ENCODE measurements around the gene GDF7.

Gene GDF7

GRCh38 chr2:20667151-20667530, 197 bp downstream of the GDF7 start:
- H3K4me1 ChIP-seq (ENCODE audit: control insufficient read depth in 2 of 2, insufficient read depth in 2 of 2, low read length in 2 of 2) = peaks cover 8 to 14% of the 10 kb centered on the region in 2 donors
- H3K9ac ChIP-seq (ENCODE audit: low read depth in 1 of 2, low read length in 2 of 2) = no peak overlapping the region
- H3K27me3 ChIP-seq (ENCODE audit: control insufficient read depth in 2 of 2, insufficient read depth in 2 of 2, low read length in 2 of 2) = peaks cover 78 to 81% of the 10 kb centered on the region in 2 donors
- H3K36me3 ChIP-seq (ENCODE audit: control insufficient read depth in 2 of 2, insufficient read depth in 2 of 2, low read length in 2 of 2) = no peaks in the 10 kb centered on the region
- H3K4me3 ChIP-seq (ENCODE audit: low read length in 2 of 2) = peak overlapping the region; percentile 40 to 50
- no peak overlapping the region for H3K27ac ChIP-seq (ENCODE audit: low read depth in 2 of 2, low read length in 2 of 2)
- H3K9me3 ChIP-seq (ENCODE audit: control insufficient read depth in 2 of 2, low read length in 2 of 2) = no peaks in the 10 kb centered on the region

- H3K9me3 ChIP-seq (ENCODE audit: control insufficient read depth in 2 of 2, low read length in 2 of 2) = no peaks in the 10 kb centered on the region
- peaks cover 78 to 82% of the 10 kb centered on the region in 2 donors for H3K27me3 ChIP-seq (ENCODE audit: control insufficient read depth in 2 of 2, insufficient read depth in 2 of 2, low read length in 2 of 2)
- H3K4me3 ChIP-seq (ENCODE audit: low read length in 2 of 2) = peak overlapping the region; percentile 40 to 50
- no peak overlapping the region for H3K9ac ChIP-seq (ENCODE audit: low read depth in 1 of 2, low read length in 2 of 2)
- H3K36me3 ChIP-seq (ENCODE audit: control insufficient read depth in 2 of 2, insufficient read depth in 2 of 2, low read length in 2 of 2) = no peaks in the 10 kb centered on the region
- no peak overlapping the region for H3K27ac ChIP-seq (ENCODE audit: low read depth in 2 of 2, low read length in 2 of 2)
- H3K4me1 ChIP-seq (ENCODE audit: control insufficient read depth in 2 of 2, insufficient read depth in 2 of 2, low read length in 2 of 2) = peaks cover 8 to 14% of the 10 kb centered on the region in 2 donors
Measured at GRCh38 chr2:20667531-20668401, 822 bp downstream of the GDF7 start.

GRCh38 chr2:20668451-20668850, 1.5 kb downstream of the GDF7 start:
- no peaks in the 10 kb centered on the region for H3K9me3 ChIP-seq (ENCODE audit: control insufficient read depth in 2 of 2, low read length in 2 of 2)
- H3K4me1 ChIP-seq (ENCODE audit: control insufficient read depth in 2 of 2, insufficient read depth in 2 of 2, low read length in 2 of 2) = peaks cover 8 to 14% of the 10 kb centered on the region in 2 donors
- H3K36me3 ChIP-seq (ENCODE audit: control insufficient read depth in 2 of 2, insufficient read depth in 2 of 2, low read length in 2 of 2) = no peaks in the 10 kb centered on the region
- H3K27me3 ChIP-seq (ENCODE audit: control insufficient read depth in 2 of 2, insufficient read depth in 2 of 2, low read length in 2 of 2) = peaks cover 75 to 82% of the 10 kb centered on the region in 2 donors
- H3K27ac ChIP-seq (ENCODE audit: low read depth in 2 of 2, low read length in 2 of 2) = no peak overlapping the region
- no peak overlapping the region for H3K9ac ChIP-seq (ENCODE audit: low read depth in 1 of 2, low read length in 2 of 2)
- H3K4me3 ChIP-seq (ENCODE audit: low read length in 2 of 2) = no peak overlapping the region

GRCh38 chr2:20668871-20669475, 2.0 kb downstream of the GDF7 start:
- H3K27me3 ChIP-seq (ENCODE audit: control insufficient read depth in 2 of 2, insufficient read depth in 2 of 2, low read length in 2 of 2) = peaks cover 75 to 77% of the 10 kb centered on the region in 2 donors
- no peak overlapping the region for H3K27ac ChIP-seq (ENCODE audit: low read depth in 2 of 2, low read length in 2 of 2)

GRCh38 chr2:20669562-20670314, 2.8 kb downstream of the GDF7 start:
- peaks cover 67 to 69% of the 10 kb centered on the region in 2 donors for H3K27me3 ChIP-seq (ENCODE audit: control insufficient read depth in 2 of 2, insufficient read depth in 2 of 2, low read length in 2 of 2)
- H3K4me3 ChIP-seq (ENCODE audit: low read length in 2 of 2) = no peak overlapping the region
- no peak overlapping the region for H3K27ac ChIP-seq (ENCODE audit: low read depth in 2 of 2, low read length in 2 of 2)
- H3K4me1 ChIP-seq (ENCODE audit: control insufficient read depth in 2 of 2, insufficient read depth in 2 of 2, low read length in 2 of 2) = peaks cover 8 to 14% of the 10 kb centered on the region in 2 donors
- no peak overlapping the region for H3K9ac ChIP-seq (ENCODE audit: low read depth in 1 of 2, low read length in 2 of 2)
- no peaks in the 10 kb centered on the region for H3K36me3 ChIP-seq (ENCODE audit: control insufficient read depth in 2 of 2, insufficient read depth in 2 of 2, low read length in 2 of 2)
- H3K9me3 ChIP-seq (ENCODE audit: control insufficient read depth in 2 of 2, low read length in 2 of 2) = no peaks in the 10 kb centered on the region

More at GRCh38 chr2:20668871-20669475, 2.0 kb downstream of the GDF7 start:
- H3K9ac ChIP-seq (ENCODE audit: low read depth in 1 of 2, low read length in 2 of 2) = no peak overlapping the region
- peaks cover 8 to 14% of the 10 kb centered on the region in 2 donors for H3K4me1 ChIP-seq (ENCODE audit: control insufficient read depth in 2 of 2, insufficient read depth in 2 of 2, low read length in 2 of 2)
- no peak overlapping the region for H3K4me3 ChIP-seq (ENCODE audit: low read length in 2 of 2)
- no peaks in the 10 kb centered on the region for H3K36me3 ChIP-seq (ENCODE audit: control insufficient read depth in 2 of 2, insufficient read depth in 2 of 2, low read length in 2 of 2)
- H3K9me3 ChIP-seq (ENCODE audit: control insufficient read depth in 2 of 2, low read length in 2 of 2) = no peaks in the 10 kb centered on the region

- no peak overlapping the region for H3K9ac ChIP-seq (ENCODE audit: low read depth in 1 of 2, low read length in 2 of 2)
- no peak overlapping the region for H3K4me3 ChIP-seq (ENCODE audit: low read length in 2 of 2)
- no peak overlapping the region for H3K27ac ChIP-seq (ENCODE audit: low read depth in 2 of 2, low read length in 2 of 2)
- no peaks in the 10 kb centered on the region for H3K9me3 ChIP-seq (ENCODE audit: control insufficient read depth in 2 of 2, low read length in 2 of 2)
- peaks cover 60 to 62% of the 10 kb centered on the region in 2 donors for H3K27me3 ChIP-seq (ENCODE audit: control insufficient read depth in 2 of 2, insufficient read depth in 2 of 2, low read length in 2 of 2)
- H3K36me3 ChIP-seq (ENCODE audit: control insufficient read depth in 2 of 2, insufficient read depth in 2 of 2, low read length in 2 of 2) = no peaks in the 10 kb centered on the region
- H3K4me1 ChIP-seq (ENCODE audit: control insufficient read depth in 2 of 2, insufficient read depth in 2 of 2, low read length in 2 of 2) = peaks cover 9 to 13% of the 10 kb centered on the region in 2 donors
Measured at GRCh38 chr2:20670315-20671035, 3.5 kb downstream of the GDF7 start.

GRCh38 chr2:20671036-20671735, 4.2 kb downstream of the GDF7 start:
- peaks cover 8 to 14% of the 10 kb centered on the region in 2 donors for H3K4me1 ChIP-seq (ENCODE audit: control insufficient read depth in 2 of 2, insufficient read depth in 2 of 2, low read length in 2 of 2)
- no peak overlapping the region for H3K9ac ChIP-seq (ENCODE audit: low read depth in 1 of 2, low read length in 2 of 2)
- H3K4me3 ChIP-seq (ENCODE audit: low read length in 2 of 2) = no peak overlapping the region
- no peak overlapping the region for H3K27ac ChIP-seq (ENCODE audit: low read depth in 2 of 2, low read length in 2 of 2)
- no peaks in the 10 kb centered on the region for H3K9me3 ChIP-seq (ENCODE audit: control insufficient read depth in 2 of 2, low read length in 2 of 2)
- H3K36me3 ChIP-seq (ENCODE audit: control insufficient read depth in 2 of 2, insufficient read depth in 2 of 2, low read length in 2 of 2) = no peaks in the 10 kb centered on the region
- peaks cover 53 to 55% of the 10 kb centered on the region in 2 donors for H3K27me3 ChIP-seq (ENCODE audit: control insufficient read depth in 2 of 2, insufficient read depth in 2 of 2, low read length in 2 of 2)

GRCh38 chr2:20671736-20672080, 4.8 kb downstream of the GDF7 start:
- Histone ChIP-seq H3K9me3 (ENCODE audit: control insufficient read depth in 2 of 2, low read length in 2 of 2) (no peaks in the 10 kb centered on the region), H3K4me3 (ENCODE audit: low read length in 2 of 2) (no peak overlapping the region), H3K27ac (ENCODE audit: low read depth in 2 of 2, low read length in 2 of 2) (no peak overlapping the region), H3K36me3 (ENCODE audit: control insufficient read depth in 2 of 2, insufficient read depth in 2 of 2, low read length in 2 of 2) (no peaks in the 10 kb centered on the region), H3K9ac (ENCODE audit: low read depth in 1 of 2, low read length in 2 of 2) (no peak overlapping the region), H3K4me1 (ENCODE audit: control insufficient read depth in 2 of 2, insufficient read depth in 2 of 2, low read length in 2 of 2) (peaks cover 10 to 15% of the 10 kb centered on the region in 2 donors), H3K27me3 (ENCODE audit: control insufficient read depth in 2 of 2, insufficient read depth in 2 of 2, low read length in 2 of 2) (peaks cover 50 to 54% of the 10 kb centered on the region in 2 donors)

GRCh38 chr2:20672201-20672951, 5.4 kb downstream of the GDF7 start:
- peaks cover 12 to 15% of the 10 kb centered on the region in 2 donors for H3K4me1 ChIP-seq (ENCODE audit: control insufficient read depth in 2 of 2, insufficient read depth in 2 of 2, low read length in 2 of 2)
- no peaks in the 10 kb centered on the region for H3K9me3 ChIP-seq (ENCODE audit: control insufficient read depth in 2 of 2, low read length in 2 of 2)
- H3K4me3 ChIP-seq (ENCODE audit: low read length in 2 of 2) = no peak overlapping the region
- H3K27me3 ChIP-seq (ENCODE audit: control insufficient read depth in 2 of 2, insufficient read depth in 2 of 2, low read length in 2 of 2) = peaks cover 50 to 53% of the 10 kb centered on the region in 2 donors
- no peak overlapping the region for H3K9ac ChIP-seq (ENCODE audit: low read depth in 1 of 2, low read length in 2 of 2)
- H3K27ac ChIP-seq (ENCODE audit: low read depth in 2 of 2, low read length in 2 of 2) = no peak overlapping the region
- no peaks in the 10 kb centered on the region for H3K36me3 ChIP-seq (ENCODE audit: control insufficient read depth in 2 of 2, insufficient read depth in 2 of 2, low read length in 2 of 2)

All from mucosa of rectum (tissue), 2 donors.